Measurements from ENCODE around the gene LRRC45. TPM values are rescaled to one million over a fixed set of nuclear protein-coding genes. Genes with fewer than 3 reads are reported as not detected.

The LRRC45 gene
- total RNA-seq, 2 experiments from 2014 or later, result 41.2 to 52.0 TPM

- DNase-seq (ENCODE audit: low spot score), result no peak
- CTCF ChIA-PET (ENCODE audit: unreplicated experiment), result no interaction called here
- BruUV-seq (replicated peaks), result no TSS peak
- POLR2A ChIA-PET, result interaction anchor here (0.7 kb wide), 1 partner anchor 20 kb away, joined by 3 read pairs; no protein-coding TSS in a partner anchor
- Histone ChIP-seq H3K4me1 (ENCODE audit: insufficient read depth, low read length, poor library complexity, severe bottlenecking) (peaks cover 19% of the 10 kb centered on the region), H2AFZ (ENCODE audit: low read length) (no peak overlapping the region), H3K4me3 (ENCODE audit: low read depth, low read length, poor library complexity, severe bottlenecking) (no peak overlapping the region), H3K36me3 (ENCODE audit: insufficient read depth, low read length) (no peaks in the 10 kb centered on the region), H3K9me3 (ENCODE audit: low read length) (no peaks in the 10 kb centered on the region), H3K4me2 (ENCODE audit: low read length) (no peak overlapping the region), H3K27ac (ENCODE audit: low read depth, low read length, poor library complexity, severe bottlenecking) (no peak overlapping the region), H3K79me2 (ENCODE audit: insufficient read depth, low read depth, low read length) (no peaks in the 10 kb centered on the region), H3K9me2 (ENCODE audit: insufficient read depth, low read length) (no peaks in the 10 kb centered on the region), H4K20me1 (ENCODE audit: insufficient read depth, low read length) (0 out of 2 replicates have a peak, but pooled peaks cover 5% of the 10 kb centered on the region)
- TF ChIP-seq EZH2phosphoT487 (IDR thresholded peaks at IDR 0.05; ENCODE audit: borderline replicate concordance, low read depth, low read length) (no peak), CTCF (conservative IDR thresholded peaks at IDR 0.05; ENCODE audit: low read length) (no peak)
- intact Hi-C loops (cut with micrococcal nuclease; ENCODE audit: unreplicated experiment), result loop anchor here (5.0 kb wide), 1 partner anchor 167 kb away; the partner anchor contains the start of gene ARHGDIA
Observed at GRCh38 chr17:82039695-82040299, 16.7 kb downstream of the LRRC45 start.

DNA sequence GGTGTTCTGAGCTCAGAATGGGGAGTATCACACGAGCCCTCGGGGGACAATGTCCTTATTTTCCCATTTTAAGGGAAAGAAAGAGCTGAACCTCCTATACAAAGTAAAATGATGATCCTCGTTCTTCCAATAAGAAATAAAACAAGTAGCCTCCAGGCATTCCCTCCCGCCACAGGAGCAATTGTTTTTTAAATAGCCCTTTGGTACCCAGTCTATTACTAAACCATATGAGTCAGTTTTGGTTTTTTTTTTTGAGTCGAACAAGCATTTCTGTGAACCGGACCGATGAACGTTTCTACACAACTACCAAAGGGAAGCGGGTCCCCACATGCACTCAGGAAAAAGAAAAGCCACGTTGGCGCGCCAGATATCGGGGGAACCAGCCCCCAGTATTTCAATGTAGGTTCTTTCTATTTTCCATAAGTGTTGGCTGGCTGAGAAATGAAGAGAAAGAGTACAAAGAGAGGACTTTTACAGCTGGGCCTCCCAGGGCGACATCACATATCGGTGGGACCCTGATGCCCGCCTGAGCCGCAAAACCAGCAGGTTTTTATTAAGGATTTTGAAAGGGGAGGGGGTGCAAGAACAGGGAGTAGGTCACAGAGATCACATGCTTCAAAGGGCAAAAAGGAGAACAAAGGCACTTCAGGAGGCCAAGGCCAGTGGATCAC lies 18.2 kb downstream of the LRRC45 start:
- peaks cover 17% of the 10 kb centered on the region for H3K4me1 ChIP-seq (ENCODE audit: insufficient read depth, low read length, poor library complexity, severe bottlenecking)
- 0 out of 2 replicates have a peak, but pooled peaks cover 5% of the 10 kb centered on the region for H4K20me1 ChIP-seq (ENCODE audit: insufficient read depth, low read length)
- no peak overlapping the region for H2AFZ ChIP-seq (ENCODE audit: low read length)
- BruUV-seq (replicated peaks), result no TSS peak
- no peak for DNase-seq (ENCODE audit: low spot score)
- H3K36me3 ChIP-seq (ENCODE audit: insufficient read depth, low read length), result no peaks in the 10 kb centered on the region
- intact Hi-C loops (cut with micrococcal nuclease; ENCODE audit: unreplicated experiment), result no loop called here
- H3K79me2 ChIP-seq (ENCODE audit: insufficient read depth, low read depth, low read length), result no peaks in the 10 kb centered on the region
- no peak overlapping the region for H3K27ac ChIP-seq (ENCODE audit: low read depth, low read length, poor library complexity, severe bottlenecking)
- TF ChIP-seq EZH2phosphoT487 (IDR thresholded peaks at IDR 0.05; ENCODE audit: borderline replicate concordance, low read depth, low read length) (no peak), CTCF (conservative IDR thresholded peaks at IDR 0.05; ENCODE audit: low read length) (no peak)
- H3K9me2 ChIP-seq (ENCODE audit: insufficient read depth, low read length), result no peaks in the 10 kb centered on the region
- H3K4me2 ChIP-seq (ENCODE audit: low read length), result no peak overlapping the region
- ChIA-PET POLR2A (interaction anchor here (0.7 to 1.0 kb wide), 2 partner anchors 29 to 59 kb away, joined by 3 to 4 read pairs; no protein-coding TSS in a partner anchor), CTCF (ENCODE audit: unreplicated experiment) (no interaction called here)
- no peaks in the 10 kb centered on the region for H3K9me3 ChIP-seq (ENCODE audit: low read length)
- no peak overlapping the region for H3K4me3 ChIP-seq (ENCODE audit: low read depth, low read length, poor library complexity, severe bottlenecking)

- intact Hi-C loops (cut with micrococcal nuclease; ENCODE audit: unreplicated experiment), result no loop called here
Observed at GRCh38 chr17:82042649-82043048, 19.5 kb downstream of the LRRC45 start.

More at GRCh38 chr17:82042649-82043048, 19.5 kb downstream of the LRRC45 start:
- ChIA-PET POLR2A (no interaction called here), CTCF (ENCODE audit: unreplicated experiment) (no interaction called here)
- H3K9me3 ChIP-seq (ENCODE audit: low read length), result no peaks in the 10 kb centered on the region
- no peaks in the 10 kb centered on the region for H3K9me2 ChIP-seq (ENCODE audit: insufficient read depth, low read length)
- no peaks in the 10 kb centered on the region for H3K36me3 ChIP-seq (ENCODE audit: insufficient read depth, low read length)
- H4K20me1 ChIP-seq (ENCODE audit: insufficient read depth, low read length), result no peaks in the 10 kb centered on the region
- no peaks in the 10 kb centered on the region for H3K79me2 ChIP-seq (ENCODE audit: insufficient read depth, low read depth, low read length)
- no peak overlapping the region for H2AFZ ChIP-seq (ENCODE audit: low read length)
- H3K4me3 ChIP-seq (ENCODE audit: low read depth, low read length, poor library complexity, severe bottlenecking), result no peak overlapping the region
- H3K4me2 ChIP-seq (ENCODE audit: low read length), result no peak overlapping the region
- no TSS peak for BruUV-seq (replicated peaks)
- H3K27ac ChIP-seq (ENCODE audit: low read depth, low read length, poor library complexity, severe bottlenecking), result no peak overlapping the region
- TF ChIP-seq EZH2phosphoT487 (IDR thresholded peaks at IDR 0.05; ENCODE audit: borderline replicate concordance, low read depth, low read length) (no peak), CTCF (conservative IDR thresholded peaks at IDR 0.05; ENCODE audit: low read length) (no peak)
- peaks cover 10% of the 10 kb centered on the region for H3K4me1 ChIP-seq (ENCODE audit: insufficient read depth, low read length, poor library complexity, severe bottlenecking)
- no peak for DNase-seq (ENCODE audit: low spot score)
